Fibroblast of lung (primary cell): ENCODE results near the gene LRIT2. TPM values are rescaled to one million over a fixed set of nuclear protein-coding genes. Genes with fewer than 3 reads are reported as not detected.

Experiments
- DNase-seq, 2 donors: peaks; one replicate each; pipeline versions ENCODE4 v3.0.0 to v3.0.0-alpha.2; 2010; ENCODE audit warnings: low read depth in 2 of 2
- H2AFZ ChIP-seq: 2 replicates; pipeline ENCODE4 v1.5.1; 2012; ENCODE audit warnings: low read length, control low read depth, inconsistent platforms
- H3K27ac ChIP-seq: 2 replicates; pipeline ENCODE4 v1.5.1; 2011; ENCODE audit warnings: low read length, control low read depth; ENCODE audit not compliant: insufficient read depth
- H3K27me3 ChIP-seq: 2 replicates; pipeline ENCODE4 v1.5.1; 2011; ENCODE audit warnings: mild to moderate bottlenecking, low read length; ENCODE audit not compliant: control insufficient read depth, insufficient read depth
- H3K36me3 ChIP-seq: 2 replicates; pipeline ENCODE4 v1.5.1; 2011; ENCODE audit warnings: low read length; ENCODE audit not compliant: control insufficient read depth, insufficient read depth
- H3K4me1 ChIP-seq: 2 replicates; pipeline ENCODE4 v1.5.1; 2011; ENCODE audit warnings: low read length; ENCODE audit not compliant: control insufficient read depth, insufficient read depth; ENCODE audit errors: extremely low read depth
- H3K4me2 ChIP-seq: 2 replicates; pipeline ENCODE4 v1.5.1; 2011; ENCODE audit warnings: low read length, control low read depth; ENCODE audit not compliant: insufficient read depth; ENCODE audit errors: extremely low read depth
- H3K4me3 ChIP-seq, 4 experiments: fragments of 200-600 bp in 1 of 4; sonication (generic) in 1 of 4; replicated peaks in 1 of 4; 2 replicates each; pipeline ENCODE4 v1.5.1; 2011 to 2016; ENCODE audit warnings: low read length in 4 of 4, low read depth in 3 of 4, mild to moderate bottlenecking in 3 of 4, control low read depth in 2 of 4, inconsistent platforms in 1 of 4, mixed read lengths in 1 of 4; ENCODE audit not compliant: insufficient read depth in 1 of 4; ENCODE audit errors: control extremely low read depth in 1 of 4
- H3K79me2 ChIP-seq: 2 replicates; pipeline ENCODE4 v1.5.1; 2012; ENCODE audit warnings: mild to moderate bottlenecking, low read length, inconsistent platforms; ENCODE audit not compliant: control insufficient read depth, insufficient read depth
- H3K9ac ChIP-seq: 2 replicates; pipeline ENCODE4 v1.5.1; 2011; ENCODE audit warnings: mild to moderate bottlenecking, low read length, control low read depth; ENCODE audit not compliant: insufficient read depth
- H3K9me3 ChIP-seq: 2 replicates; pipeline ENCODE4 v1.5.1; 2012; ENCODE audit warnings: low read depth, low read length; ENCODE audit not compliant: control insufficient read depth, insufficient read depth
- H4K20me1 ChIP-seq: 2 replicates; pipeline ENCODE4 v1.5.1; 2011; ENCODE audit warnings: low read length; ENCODE audit not compliant: control insufficient read depth, insufficient read depth; ENCODE audit errors: extremely low read depth
- EZH2 ChIP-seq: IDR thresholded peaks from 2 replicates; pipeline ENCODE4 v1.5.1; 2012; ENCODE audit warnings: low read length, control low read depth, mild to moderate bottlenecking; ENCODE audit errors: missing control alignments
- polyA plus RNA-seq, 2 donors: library from polyadenylated mRNA; depleted of rRNA in 1 of 2; stranded (reverse) in 1 of 2; unstranded in 1 of 2; fragments of >200 nt; gene quantifications; 2 replicates each; pipeline ENCODE4 v1.2.1, GENCODE V29; 2011 to 2012; ENCODE audit warnings: missing spikeins in 1 of 2
- total RNA-seq: library from RNA; depleted of rRNA; stranded (reverse); fragments of >200 nt; gene quantifications from 2 replicates; pipeline ENCODE4 v1.2.1, GENCODE V29; 2014
- TF ChIP-seq, protein P1 (sequence below), 2 donors: IDR thresholded peaks in 1 of 2; conservative IDR thresholded peaks in 1 of 2; 1 replicate in 1 of 2; 2 replicates in 1 of 2; pipeline ENCODE4 v1.5.1; 2011 to 2012; ENCODE audit warnings: low read length in 2 of 2, control low read depth in 1 of 2, inconsistent platforms in 1 of 2, low read depth in 1 of 2, mild to moderate bottlenecking in 1 of 2

The LRIT2 gene
- total and polyA plus RNA-seq, 2 donors (not counting 1 experiment from before 2014, with no cell fraction given), result not detected

DNA sequence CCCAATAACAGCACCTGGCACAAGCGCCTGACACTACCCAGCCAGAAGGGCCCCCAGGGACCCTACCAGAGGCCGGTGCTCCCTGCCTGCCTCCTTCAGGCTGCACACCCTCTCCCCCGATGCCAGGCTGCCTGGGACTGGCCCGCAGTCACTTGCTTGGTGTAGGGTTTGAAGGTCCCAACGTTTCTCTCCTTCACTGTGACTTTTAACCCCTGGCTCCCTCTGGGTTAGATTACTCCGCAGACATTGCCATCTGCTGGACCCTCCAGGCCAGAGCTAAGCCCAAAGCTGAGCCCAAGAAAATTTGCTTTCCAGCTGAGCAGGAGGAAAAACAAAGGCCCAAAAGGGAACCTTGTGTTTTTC lies 24.1 kb downstream of the LRIT2 start:
- H3K36me3 ChIP-seq, result no peaks in the 10 kb centered on the region
- TF ChIP-seq, protein P1, sequence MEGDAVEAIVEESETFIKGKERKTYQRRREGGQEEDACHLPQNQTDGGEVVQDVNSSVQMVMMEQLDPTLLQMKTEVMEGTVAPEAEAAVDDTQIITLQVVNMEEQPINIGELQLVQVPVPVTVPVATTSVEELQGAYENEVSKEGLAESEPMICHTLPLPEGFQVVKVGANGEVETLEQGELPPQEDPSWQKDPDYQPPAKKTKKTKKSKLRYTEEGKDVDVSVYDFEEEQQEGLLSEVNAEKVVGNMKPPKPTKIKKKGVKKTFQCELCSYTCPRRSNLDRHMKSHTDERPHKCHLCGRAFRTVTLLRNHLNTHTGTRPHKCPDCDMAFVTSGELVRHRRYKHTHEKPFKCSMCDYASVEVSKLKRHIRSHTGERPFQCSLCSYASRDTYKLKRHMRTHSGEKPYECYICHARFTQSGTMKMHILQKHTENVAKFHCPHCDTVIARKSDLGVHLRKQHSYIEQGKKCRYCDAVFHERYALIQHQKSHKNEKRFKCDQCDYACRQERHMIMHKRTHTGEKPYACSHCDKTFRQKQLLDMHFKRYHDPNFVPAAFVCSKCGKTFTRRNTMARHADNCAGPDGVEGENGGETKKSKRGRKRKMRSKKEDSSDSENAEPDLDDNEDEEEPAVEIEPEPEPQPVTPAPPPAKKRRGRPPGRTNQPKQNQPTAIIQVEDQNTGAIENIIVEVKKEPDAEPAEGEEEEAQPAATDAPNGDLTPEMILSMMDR (conservative IDR thresholded peaks at IDR 0.05 in 1 of 2, IDR thresholded peaks at IDR 0.05 in 1 of 2; ENCODE audit: low read depth in 1 of 2, low read length in 2 of 2), result no peak
- no peak for TF ChIP-seq EZH2

DNA sequence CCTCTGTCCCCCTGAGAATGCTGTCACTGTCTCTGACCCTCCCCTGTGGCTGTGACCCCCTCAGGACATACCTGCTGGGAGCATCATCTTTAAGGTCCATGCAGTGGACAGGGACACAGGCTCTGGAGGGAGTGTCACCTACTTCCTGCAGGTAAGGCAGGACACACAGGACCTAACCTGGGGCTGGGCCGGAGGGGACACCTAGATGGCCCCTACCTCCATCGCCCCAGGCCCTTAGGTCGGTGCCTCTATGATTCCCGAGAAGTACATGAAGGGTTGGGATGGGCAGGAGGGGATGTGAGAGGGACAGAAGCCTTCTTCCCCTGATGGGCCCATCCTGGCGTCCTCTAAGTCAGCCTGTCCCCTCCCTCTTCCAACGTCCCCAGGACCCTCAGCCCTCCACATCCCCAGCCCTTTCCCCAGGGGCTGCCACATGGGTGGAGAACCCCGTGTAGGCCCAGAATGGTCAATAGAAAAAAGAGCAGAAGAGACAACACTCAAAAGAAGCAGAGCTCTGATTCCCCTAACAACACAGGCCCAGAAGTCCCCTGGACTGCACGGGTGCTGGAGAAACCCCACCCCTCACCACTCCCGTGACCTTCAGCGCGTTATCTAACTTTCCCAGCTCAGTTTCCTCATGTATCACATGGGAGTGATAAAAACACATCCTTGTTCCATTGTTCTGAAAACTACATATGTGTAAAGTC lies 24.7 kb downstream of the LRIT2 start:
- Histone ChIP-seq H3K4me1 (no peaks in the 10 kb centered on the region), H3K9ac (no peak overlapping the region), H3K27me3 (peaks cover 7% of the 10 kb centered on the region), H4K20me1 (no peaks in the 10 kb centered on the region), H3K4me3 (no peak overlapping the region), H3K36me3 (no peaks in the 10 kb centered on the region), H3K4me2 (no peak overlapping the region), H2AFZ (no peak overlapping the region), H3K27ac (no peak overlapping the region), H3K9me3 (no peaks in the 10 kb centered on the region), H3K79me2 (no peaks in the 10 kb centered on the region)
- DNase-seq, result no peak
- no peak for TF ChIP-seq EZH2
- TF ChIP-seq, protein P1 (conservative IDR thresholded peaks at IDR 0.05 in 1 of 2, IDR thresholded peaks at IDR 0.05 in 1 of 2; ENCODE audit: low read depth in 1 of 2, low read length in 2 of 2), result no peak

More for the DNA sequence above, 24.1 kb downstream of the LRIT2 start:
- Histone ChIP-seq H3K27me3 (peaks cover 2% of the 10 kb centered on the region), H3K9ac (no peak overlapping the region), H3K4me2 (no peak overlapping the region), H3K27ac (no peak overlapping the region), H3K79me2 (no peaks in the 10 kb centered on the region), H3K4me3 (no peak overlapping the region), H2AFZ (no peak overlapping the region), H4K20me1 (no peaks in the 10 kb centered on the region), H3K4me1 (no peaks in the 10 kb centered on the region), H3K9me3 (no peaks in the 10 kb centered on the region)
- no peak for DNase-seq

DNA sequence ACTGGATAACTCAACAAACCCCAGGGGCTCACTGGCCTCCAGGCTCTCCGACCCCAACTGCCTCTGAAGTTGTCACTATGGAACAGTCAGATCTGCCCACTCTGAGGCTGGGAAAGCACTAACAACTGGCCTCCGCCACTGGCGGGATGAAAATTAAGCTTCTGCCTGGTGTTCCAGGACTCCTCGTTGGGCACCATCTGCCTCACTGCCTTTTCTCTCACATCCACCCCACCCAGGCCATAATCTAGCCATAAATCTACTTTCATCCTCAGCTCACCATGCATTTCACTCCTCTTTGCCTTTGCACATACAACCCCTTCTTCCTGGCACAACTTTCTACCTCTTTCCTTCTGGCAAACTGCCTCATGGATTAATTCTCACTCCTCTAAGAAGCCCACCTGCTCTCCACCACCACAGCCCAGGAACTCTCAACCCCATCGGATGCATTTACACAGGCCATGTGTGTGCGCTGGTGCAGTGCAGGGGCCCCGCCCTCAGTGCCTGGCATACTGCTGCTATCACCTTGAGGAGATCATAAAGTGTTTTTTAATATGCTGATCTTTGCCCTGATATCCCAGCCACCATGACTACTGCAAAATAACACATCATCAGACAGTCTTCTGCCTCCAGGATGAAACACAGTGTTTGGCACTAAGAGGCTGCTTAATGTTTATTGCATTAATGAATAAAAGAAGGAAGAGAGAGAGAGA lies 27.0 kb downstream of the LRIT2 start:
- TF ChIP-seq, protein P1 (conservative IDR thresholded peaks at IDR 0.05 in 1 of 2, IDR thresholded peaks at IDR 0.05 in 1 of 2; ENCODE audit: low read depth in 1 of 2, low read length in 2 of 2), result no peak
- TF ChIP-seq EZH2, result no peak
- DNase-seq, result no peak
- Histone ChIP-seq H4K20me1 (no peaks in the 10 kb centered on the region), H2AFZ (no peak overlapping the region), H3K4me3 (no peak overlapping the region), H3K36me3 (no peaks in the 10 kb centered on the region), H3K27ac (no peak overlapping the region), H3K9ac (no peak overlapping the region), H3K9me3 (no peaks in the 10 kb centered on the region), H3K4me1 (no peaks in the 10 kb centered on the region), H3K79me2 (no peaks in the 10 kb centered on the region), H3K4me2 (no peak overlapping the region), H3K27me3 (peaks cover 27% of the 10 kb centered on the region)
